GM12878 (cell line): ENCODE measurements around the gene ACTL6B. TPM values are rescaled to one million over a fixed set of nuclear protein-coding genes. Genes with fewer than 3 reads are reported as not detected.

ENCODE experiments used
- CEBPB ChIP-seq, 2 experiments: fragments of 150-350 bp in 1 of 2; IDR thresholded peaks; 2 replicates each; pipeline ENCODE4 v1.6.1; 2012 to 2014; ENCODE audit warnings: low read depth in 2 of 2, low read length in 2 of 2, borderline replicate concordance in 1 of 2, inconsistent platforms in 1 of 2
- CREM ChIP-seq: IDR thresholded peaks from 2 replicates; pipeline ENCODE4 v1.6.1; 2014; ENCODE audit warnings: antibody characterized with exemption, low read depth
- E2F4 ChIP-seq: IDR thresholded peaks from 2 replicates; pipeline ENCODE4 v1.6.1; 2012; ENCODE audit warnings: low read depth, low read length, improper control_type of control experiment
- EZH2 ChIP-seq: IDR thresholded peaks from 2 replicates; pipeline ENCODE4 v1.6.1; 2012; ENCODE audit warnings: low read depth, mild to moderate bottlenecking, control low read depth, inconsistent platforms, low read length, borderline replicate concordance; ENCODE audit not compliant: control insufficient read depth
- GATAD2B ChIP-seq: fragments of 450-650 bp; conservative IDR thresholded peaks from 2 replicates; pipeline ENCODE4 v1.6.1; 2017; ENCODE audit warnings: low read depth, mild to moderate bottlenecking, moderate library complexity
- IKZF1 ChIP-seq: fragments of 450-650 bp; conservative IDR thresholded peaks from 2 replicates; pipeline ENCODE4 v1.6.1; 2017; ENCODE audit warnings: antibody characterized with exemption, mild to moderate bottlenecking
- IKZF2 ChIP-seq, 2 experiments: fragments of 450-650 bp; IDR thresholded peaks; 2 replicates each; pipeline ENCODE4 v1.6.1; 2017; ENCODE audit warnings: mild to moderate bottlenecking in 2 of 2, moderate library complexity in 2 of 2
- MEF2A ChIP-seq: IDR thresholded peaks from 2 replicates; pipeline ENCODE4 v1.6.1; 2011; ENCODE audit warnings: low read depth, mild to moderate bottlenecking, low read length, moderate library complexity; ENCODE audit not compliant: insufficient read depth
- MTA3 ChIP-seq: IDR thresholded peaks from 2 replicates; pipeline ENCODE4 v1.6.1; 2012; ENCODE audit warnings: low read length, inconsistent platforms, borderline replicate concordance
- MYB ChIP-seq: fragments of 150-350 bp; IDR thresholded peaks from 2 replicates; pipeline ENCODE4 v1.6.1; 2014; ENCODE audit warnings: mild to moderate bottlenecking, low read depth, low read length, borderline replicate concordance
- PML ChIP-seq: IDR thresholded peaks from 2 replicates; pipeline ENCODE4 v1.6.1; 2012; ENCODE audit warnings: low read length, inconsistent platforms
- RB1 ChIP-seq: fragments of 450-650 bp; formaldehyde crosslinking; IDR thresholded peaks from 2 replicates; pipeline ENCODE4 v1.6.1; 2017; ENCODE audit warnings: mild to moderate bottlenecking, borderline replicate concordance
- SIN3A ChIP-seq: IDR thresholded peaks from 2 replicates; pipeline ENCODE4 v1.6.1; 2012; ENCODE audit warnings: low read depth, low read length, improper control_type of control experiment
- SMC3 ChIP-seq: IDR thresholded peaks from 2 replicates; pipeline ENCODE4 v1.6.1; 2011; ENCODE audit warnings: low read length, improper control_type of control experiment, borderline replicate concordance
- STAT1 ChIP-seq: fragments of 450-650 bp; conservative IDR thresholded peaks from 2 replicates; pipeline ENCODE4 v1.6.1; 2014; ENCODE audit warnings: antibody characterized with exemption, mild to moderate bottlenecking
- TBL1XR1 ChIP-seq: IDR thresholded peaks from 2 replicates; pipeline ENCODE4 v1.6.1; 2012; ENCODE audit warnings: low read depth, low read length, improper control_type of control experiment
- TCF3 ChIP-seq: IDR thresholded peaks from 2 replicates; pipeline ENCODE4 v1.6.1; 2012; ENCODE audit warnings: low read depth, mild to moderate bottlenecking, low read length, borderline replicate concordance; ENCODE audit not compliant: insufficient read depth
- USF2 ChIP-seq: IDR thresholded peaks from 2 replicates; pipeline ENCODE4 v1.6.1; 2011; ENCODE audit warnings: low read depth, low read length, improper control_type of control experiment, borderline replicate concordance
- YY1 ChIP-seq: IDR thresholded peaks from 2 replicates; pipeline ENCODE4 v1.6.1; 2011; ENCODE audit warnings: low read depth, mild to moderate bottlenecking, low read length
- ZBTB33 ChIP-seq: fragments of 450-650 bp; IDR thresholded peaks from 2 replicates; pipeline ENCODE4 v1.6.1; 2017; ENCODE audit warnings: mild to moderate bottlenecking
- polyA plus RNA-seq, 11 experiments: library from polyadenylated mRNA; depleted of rRNA in 4 of 11; unstranded in 6 of 11; stranded (reverse) in 5 of 11; fragments of >200 nt; fragmentation: Nextera tagmentation in 4 of 11; fragmentation: Illumina TruSeq in 1 of 11; extraction: Ambion mirVana in 4 of 11; extraction: Trizol in 1 of 11; gene quantifications; 1 replicate in 1 of 11; 2 replicates in 10 of 11; pipeline versions ENCODE4 v1.2.1 to v1.2.3, GENCODE V29; 2011 to 2016; ENCODE audit warnings: inconsistent platforms in 2 of 11, missing spikeins in 2 of 11, low read depth in 1 of 11
- total RNA-seq, 4 experiments: library from RNA; depleted of rRNA in 3 of 4; stranded (reverse); fragments of >200 nt in 3 of 4; fragmentation: Illumina TruSeq in 1 of 4; extraction: Trizol in 1 of 4; gene quantifications; 2 replicates each; pipeline versions ENCODE4 v1.2.1 to v1.2.3, GENCODE V29; 2013 to 2021
- TF ChIP-seq, protein P1 (sequence below): IDR thresholded peaks from 2 replicates; pipeline ENCODE4 v1.6.1; 2011; ENCODE audit warnings: low read depth, mild to moderate bottlenecking, low read length, moderate library complexity, borderline replicate concordance; ENCODE audit errors: extremely low read depth
- TF ChIP-seq, protein P2 (sequence below): fragments of 450-650 bp; IDR thresholded peaks from 2 replicates; pipeline ENCODE4 v1.6.1; 2018; ENCODE audit warnings: mild to moderate bottlenecking, low read depth, moderate library complexity; ENCODE audit not compliant: partially characterized antibody

ACTL6B gene
- total and polyA plus RNA-seq, 10 of the 15 experiments (the other 5 are each of a cell fraction or from before 2014, with no cell fraction given), result not detected

GRCh38 chr7:100691676-100692577, 35.7 kb upstream of the ACTL6B start (continued):
- TF ChIP-seq YY1 (peak; percentile 57; the same call in 1 of the 2 replicates), E2F4 (peak; percentile 62), EZH2 (no peak), ZBTB33 (no peak), CEBPB (IDR thresholded peaks at IDR 0.05; ENCODE audit: borderline replicate concordance in 1 of 2, low read depth in 2 of 2, low read length in 2 of 2) (no peak), GATAD2B (no peak), SMC3 (peak; percentile 71), TBL1XR1 (no peak), TCF3 (no peak), STAT1 (0 out of 2 replicates have a peak, but pooled peaks have one; percentile 44), USF2 (no peak), CREM (peak; percentile 32; the same call in 1 of the 2 replicates), IKZF1 (peak; percentile 25; the same call in 1 of the 2 replicates), IKZF2 (IDR thresholded peaks at IDR 0.05) (peak in 1 of 2 experiments; percentile 9; a peak in 1 of 4 replicates), SIN3A (no peak), MYB (no peak), PML (no peak), MTA3 (no peak), RB1 (peak; percentile 84; the same call in 1 of the 2 replicates), MEF2A (no peak)
- TF ChIP-seq, protein P1, sequence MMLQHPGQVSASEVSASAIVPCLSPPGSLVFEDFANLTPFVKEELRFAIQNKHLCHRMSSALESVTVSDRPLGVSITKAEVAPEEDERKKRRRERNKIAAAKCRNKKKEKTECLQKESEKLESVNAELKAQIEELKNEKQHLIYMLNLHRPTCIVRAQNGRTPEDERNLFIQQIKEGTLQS, result no peak
- TF ChIP-seq, protein P2, sequence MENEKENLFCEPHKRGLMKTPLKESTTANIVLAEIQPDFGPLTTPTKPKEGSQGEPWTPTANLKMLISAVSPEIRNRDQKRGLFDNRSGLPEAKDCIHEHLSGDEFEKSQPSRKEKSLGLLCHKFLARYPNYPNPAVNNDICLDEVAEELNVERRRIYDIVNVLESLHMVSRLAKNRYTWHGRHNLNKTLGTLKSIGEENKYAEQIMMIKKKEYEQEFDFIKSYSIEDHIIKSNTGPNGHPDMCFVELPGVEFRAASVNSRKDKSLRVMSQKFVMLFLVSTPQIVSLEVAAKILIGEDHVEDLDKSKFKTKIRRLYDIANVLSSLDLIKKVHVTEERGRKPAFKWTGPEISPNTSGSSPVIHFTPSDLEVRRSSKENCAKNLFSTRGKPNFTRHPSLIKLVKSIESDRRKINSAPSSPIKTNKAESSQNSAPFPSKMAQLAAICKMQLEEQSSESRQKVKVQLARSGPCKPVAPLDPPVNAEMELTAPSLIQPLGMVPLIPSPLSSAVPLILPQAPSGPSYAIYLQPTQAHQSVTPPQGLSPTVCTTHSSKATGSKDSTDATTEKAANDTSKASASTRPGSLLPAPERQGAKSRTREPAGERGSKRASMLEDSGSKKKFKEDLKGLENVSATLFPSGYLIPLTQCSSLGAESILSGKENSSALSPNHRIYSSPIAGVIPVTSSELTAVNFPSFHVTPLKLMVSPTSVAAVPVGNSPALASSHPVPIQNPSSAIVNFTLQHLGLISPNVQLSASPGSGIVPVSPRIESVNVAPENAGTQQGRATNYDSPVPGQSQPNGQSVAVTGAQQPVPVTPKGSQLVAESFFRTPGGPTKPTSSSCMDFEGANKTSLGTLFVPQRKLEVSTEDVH, result peak; percentile 40
